GM21423 (cell line): ENCODE data around the gene STAMBPL1.
A peak's percentile ranks its signal among the peaks of the same experiment; 100 is the strongest.
"Not testable (repeated sequence)": the region's sequence is repeated elsewhere in the genome, so short reads cannot be mapped to it uniquely, and the experiment has no call there.

Experiments used
- ATAC-seq: cut with Tn5 transposase; IDR thresholded peaks from one replicate; pipeline ENCODE4 v1.9.1; 2021; ENCODE audit warnings: mild to moderate bottlenecking, moderate library complexity; ENCODE audit not compliant: unreplicated experiment

STAMBPL1 gene

GRCh38 chr10:88879534-88880281, at the start of gene STAMBPL1:
Gene STAMBPL1 (plus strand): TSS chr10:88880245. CDS start chr10:88901709, 21,464 bp downstream.
- ATAC-seq, result peak; percentile 46

- ATAC-seq, result no peak
Observed at GRCh38 chr10:88830643-88831268, 49.3 kb upstream of the STAMBPL1 start.

- no peak for ATAC-seq
Observed at GRCh38 chr10:88831709-88832108, 48.3 kb upstream of the STAMBPL1 start.

- ATAC-seq, result no peak
Observed at GRCh38 chr10:88832376-88832775, 47.7 kb upstream of the STAMBPL1 start.

- no peak for ATAC-seq
Observed at GRCh38 chr10:88833156-88833555, 46.9 kb upstream of the STAMBPL1 start.

GRCh38 chr10:88833723-88834122, 46.3 kb upstream of the STAMBPL1 start:
- no peak for ATAC-seq

- ATAC-seq, result peak; percentile 70
Observed at GRCh38 chr10:88835096-88835909, 44.7 kb upstream of the STAMBPL1 start.

GRCh38 chr10:88835910-88836221, 44.2 kb upstream of the STAMBPL1 start:
- ATAC-seq, result no peak

- not testable (repeated sequence) for ATAC-seq
Observed at GRCh38 chr10:88837632-88838031, 42.4 kb upstream of the STAMBPL1 start.

GRCh38 chr10:88838766-88839350, 41.2 kb upstream of the STAMBPL1 start:
- no peak for ATAC-seq

- ATAC-seq, result no peak
Observed at GRCh38 chr10:88840104-88840503, 39.9 kb upstream of the STAMBPL1 start.

GRCh38 chr10:88840881-88841280, 39.2 kb upstream of the STAMBPL1 start:
- ATAC-seq, result no peak

GRCh38 chr10:88841316-88842111, 38.5 kb upstream of the STAMBPL1 start:
- no peak for ATAC-seq

- no peak for ATAC-seq
Observed at GRCh38 chr10:88843171-88843570, 36.9 kb upstream of the STAMBPL1 start.

GRCh38 chr10:88848499-88848898, 31.5 kb upstream of the STAMBPL1 start:
- ATAC-seq, result no peak

GRCh38 chr10:88849234-88849633, 30.8 kb upstream of the STAMBPL1 start:
- no peak for ATAC-seq

GRCh38 chr10:88850712-88851111, 29.3 kb upstream of the STAMBPL1 start:
- no peak for ATAC-seq

- ATAC-seq, result no peak
Observed at GRCh38 chr10:88851706-88852105, 28.3 kb upstream of the STAMBPL1 start, which contains the start of gene ANKRD22. Gene ANKRD22 (minus strand): TSS chr10:88851844. CDS start chr10:88851607, 237 bp downstream.

GRCh38 chr10:88852327-88852726, 27.7 kb upstream of the STAMBPL1 start:
- ATAC-seq, result no peak

GRCh38 chr10:88853155-88853881, 26.7 kb upstream of the STAMBPL1 start:
- no peak for ATAC-seq
